ENCODE results near the gene C20orf173.

The C20orf173 gene

GRCh38 chr20:35506872-35507638 lies 22.4 kb downstream of the C20orf173 start:
- no peak for DNase-seq (ENCODE audit: low spot score)

GRCh38 chr20:35506179-35506578 lies 23.3 kb downstream of the C20orf173 start:
- no peak for DNase-seq (ENCODE audit: low spot score)

- DNase-seq (ENCODE audit: low spot score): no peak
These were observed 24.7 kb downstream of the C20orf173 start for GRCh38 chr20:35504751-35505150.

- no peak for DNase-seq (ENCODE audit: low spot score)
These were observed 25.5 kb downstream of the C20orf173 start for GRCh38 chr20:35503841-35504561.

GRCh38 chr20:35503281-35503680 lies 26.2 kb downstream of the C20orf173 start:
- no peak for DNase-seq (ENCODE audit: low spot score)

GRCh38 chr20:35502352-35502751 lies 27.1 kb downstream of the C20orf173 start:
- DNase-seq (ENCODE audit: low spot score): no peak

- DNase-seq (ENCODE audit: low spot score): no peak
These were observed 30.2 kb downstream of the C20orf173 start for GRCh38 chr20:35499271-35499670.

GRCh38 chr20:35497780-35498189 lies 31.7 kb downstream of the C20orf173 start:
- DNase-seq (ENCODE audit: low spot score): no peak

GRCh38 chr20:35497320-35497719 lies 32.1 kb downstream of the C20orf173 start:
- DNase-seq (ENCODE audit: low spot score): no peak

- no peak for DNase-seq (ENCODE audit: low spot score)
These were observed 33.0 kb downstream of the C20orf173 start for GRCh38 chr20:35496481-35496880.

GRCh38 chr20:35492352-35492751 lies 37.1 kb downstream of the C20orf173 start:
- DNase-seq (ENCODE audit: low spot score): no peak

- DNase-seq (ENCODE audit: low spot score): no peak
These were observed 37.6 kb downstream of the C20orf173 start for GRCh38 chr20:35491823-35492222.

- no peak for DNase-seq (ENCODE audit: low spot score)
These were observed 38.7 kb downstream of the C20orf173 start for GRCh38 chr20:35490736-35491181.

- no peak for DNase-seq (ENCODE audit: low spot score)
These were observed 39.7 kb downstream of the C20orf173 start for GRCh38 chr20:35489717-35490116.

- no peak for DNase-seq (ENCODE audit: low spot score)
These were observed 42.0 kb downstream of the C20orf173 start for GRCh38 chr20:35487479-35487878.

GRCh38 chr20:35479798-35480197 lies 49.7 kb downstream of the C20orf173 start:
- no peak for DNase-seq (ENCODE audit: low spot score)

- DNase-seq (ENCODE audit: low spot score): peak; percentile 31
These were observed 50.5 kb downstream of the C20orf173 start for GRCh38 chr20:35478804-35479472.
